Posterior vena cava (tissue), 2 donors: ENCODE measurements around the gene MAPK8IP3. TPM values are rescaled to one million over a fixed set of nuclear protein-coding genes. Genes with fewer than 3 reads are reported as not detected.
A peak's percentile ranks its signal among the peaks of the same experiment; 100 is the strongest.
"Not testable (repeated sequence)": the region's sequence is repeated elsewhere in the genome, so short reads cannot be mapped to it uniquely, and the experiment has no call there.

Experiments
- DNase-seq: peaks from one replicate; pipeline ENCODE4 v3.0.0-alpha.2; 2020; ENCODE audit warnings: low spot score
- intact Hi-C, 2 donors: fragments of 100-400 bp; cut with DNase I; formaldehyde crosslinking; loops; one replicate each; pipeline versions ENCODE4 v1.14.1 to v1.14.2; 2022 to 2023
- total RNA-seq, 2 donors: library from RNA; stranded (reverse); fragmentation: NEBNext Ultra II Directional; extraction: Animal tissue kit (Norgen Biotek cat#: 25700); gene quantifications; one replicate each; pipeline ENCODE4 v1.2.1, GENCODE V29; 2021
- donor health status: DM: yes; HTN: yes; CAD: no.
- donor health status: DM: yes; HTN: yes; CAD: no.

Gene MAPK8IP3
- total RNA-seq, 2 donors from 2014 or later: 37.1 to 42.3 TPM

- DNase-seq, intact Hi-C loops: not testable (repeated sequence)
Measured at GRCh38 chr16:1705324-1705687, 689 bp upstream of the MAPK8IP3 start.

- intact Hi-C loops: no loop called here
- peak; percentile 86 for DNase-seq
Measured at GRCh38 chr16:1706386-1707192, 594 bp downstream of the MAPK8IP3 start.

- intact Hi-C loops: no loop called here
- DNase-seq: no peak
Measured at GRCh38 chr16:1707193-1707790, 1.3 kb downstream of the MAPK8IP3 start.

- intact Hi-C loops: no loop called here
- no peak for DNase-seq
Measured at GRCh38 chr16:1708083-1708767, 2.2 kb downstream of the MAPK8IP3 start.

- intact Hi-C loops: no loop called here
- DNase-seq: no peak
Measured at GRCh38 chr16:1708768-1709180, 2.8 kb downstream of the MAPK8IP3 start.

GRCh38 chr16:1709356-1709755 is 3.4 kb downstream of the MAPK8IP3 start:
- peak; percentile 49 for DNase-seq
- intact Hi-C loops: no loop called here

GRCh38 chr16:1710811-1711507 is 5.0 kb downstream of the MAPK8IP3 start:
- intact Hi-C loops: no loop called here
- no peak for DNase-seq

- peak; percentile 76 for DNase-seq
- intact Hi-C loops: no loop called here
Measured at GRCh38 chr16:1712791-1713261, 6.8 kb downstream of the MAPK8IP3 start.

GRCh38 chr16:1713331-1713730 is 7.3 kb downstream of the MAPK8IP3 start:
- intact Hi-C loops: no loop called here
- peak; percentile 11 for DNase-seq

GRCh38 chr16:1713933-1714332 is 7.9 kb downstream of the MAPK8IP3 start:
- no peak for DNase-seq
- intact Hi-C loops: no loop called here

GRCh38 chr16:1715220-1715619 is 9.2 kb downstream of the MAPK8IP3 start:
- intact Hi-C loops: no loop called here
- no peak for DNase-seq

GRCh38 chr16:1718236-1718635 is 12.2 kb downstream of the MAPK8IP3 start:
- intact Hi-C loops: not testable (repeated sequence)

GRCh38 chr16:1719559-1720229 is 13.7 kb downstream of the MAPK8IP3 start:
- DNase-seq, intact Hi-C loops: not testable (repeated sequence)

More at GRCh38 chr16:1718236-1718635, 12.2 kb downstream of the MAPK8IP3 start:
- DNase-seq: not testable (repeated sequence)

- no peak for DNase-seq
- intact Hi-C loops: no loop called here
Measured at GRCh38 chr16:1721372-1721771, 15.4 kb downstream of the MAPK8IP3 start.

- DNase-seq: no peak
- intact Hi-C loops: no loop called here
Measured at GRCh38 chr16:1723450-1724147, 17.6 kb downstream of the MAPK8IP3 start.

- intact Hi-C loops: no loop called here
- DNase-seq: no peak
Measured at GRCh38 chr16:1724491-1724890, 18.5 kb downstream of the MAPK8IP3 start.

GRCh38 chr16:1726661-1727502 is 20.9 kb downstream of the MAPK8IP3 start:
- no peak for DNase-seq
- intact Hi-C loops: no loop called here
